ENCODE measurements around the gene MYBBP1A.

MYBBP1A gene

GRCh38 chr17:4557626-4558346, 2.6 kb upstream of the MYBBP1A start:
- Histone ChIP-seq H3K9me3 (no peaks in the 10 kb centered on the region), H3K27me3 (no peaks in the 10 kb centered on the region), H3K4me1 (no peaks in the 10 kb centered on the region), H3K4me3 (ENCODE audit: low read depth, low read length) (no peak overlapping the region), H3K36me3 (peaks cover 2% of the 10 kb centered on the region; the same call in 1 of the 2 replicates)
- DNase-seq = no peak
- no peak for TF ChIP-seq CTCF (IDR thresholded peaks at IDR 0.05; ENCODE audit: low read depth, low read length)

GRCh38 chr17:4556996-4557395, 1.8 kb upstream of the MYBBP1A start:
- DNase-seq = no peak
- peaks cover 10% of the 10 kb centered on the region for H3K36me3 ChIP-seq
- H3K4me3 ChIP-seq (ENCODE audit: low read depth, low read length) = no peak overlapping the region
- no peaks in the 10 kb centered on the region for H3K4me1 ChIP-seq
- TF ChIP-seq CTCF (IDR thresholded peaks at IDR 0.05; ENCODE audit: low read depth, low read length) = no peak
- no peaks in the 10 kb centered on the region for H3K9me3 ChIP-seq
- no peaks in the 10 kb centered on the region for H3K27me3 ChIP-seq

- Histone ChIP-seq H3K4me3 (ENCODE audit: low read depth, low read length) (peak overlapping the region; percentile 79), H3K4me1 (no peaks in the 10 kb centered on the region), H3K9me3 (no peaks in the 10 kb centered on the region), H3K27me3 (no peaks in the 10 kb centered on the region), H3K36me3 (peaks cover 15% of the 10 kb centered on the region)
- no peak for DNase-seq
- no peak for TF ChIP-seq CTCF (IDR thresholded peaks at IDR 0.05; ENCODE audit: low read depth, low read length)
Observed at GRCh38 chr17:4555873-4556759, 932 bp upstream of the MYBBP1A start.

- Histone ChIP-seq H3K9me3 (no peaks in the 10 kb centered on the region), H3K27me3 (no peaks in the 10 kb centered on the region), H3K4me3 (ENCODE audit: low read depth, low read length) (peak overlapping the region; percentile 79), H3K4me1 (no peaks in the 10 kb centered on the region), H3K36me3 (peaks cover 21% of the 10 kb centered on the region)
- no peak for TF ChIP-seq CTCF (IDR thresholded peaks at IDR 0.05; ENCODE audit: low read depth, low read length)
- peak; percentile 2 for DNase-seq
Observed at GRCh38 chr17:4554441-4554996, 665 bp downstream of the MYBBP1A start.

- no peak for TF ChIP-seq CTCF (IDR thresholded peaks at IDR 0.05; ENCODE audit: low read depth, low read length)
- Histone ChIP-seq H3K9me3 (no peaks in the 10 kb centered on the region), H3K4me3 (ENCODE audit: low read depth, low read length) (peak overlapping the region; percentile 79), H3K4me1 (no peaks in the 10 kb centered on the region), H3K27me3 (no peaks in the 10 kb centered on the region), H3K36me3 (peaks cover 21% of the 10 kb centered on the region)
- DNase-seq = no peak
Observed at GRCh38 chr17:4553669-4554068, 1.5 kb downstream of the MYBBP1A start.
